Measurements from ENCODE around the gene TCAP. TPM values are rescaled to one million over a fixed set of nuclear protein-coding genes. Genes with fewer than 3 reads are reported as not detected.

Gene TCAP
- polyA plus RNA-seq, 3 donors, result 0.80 to 1.5 (median 1.1) TPM

DNA sequence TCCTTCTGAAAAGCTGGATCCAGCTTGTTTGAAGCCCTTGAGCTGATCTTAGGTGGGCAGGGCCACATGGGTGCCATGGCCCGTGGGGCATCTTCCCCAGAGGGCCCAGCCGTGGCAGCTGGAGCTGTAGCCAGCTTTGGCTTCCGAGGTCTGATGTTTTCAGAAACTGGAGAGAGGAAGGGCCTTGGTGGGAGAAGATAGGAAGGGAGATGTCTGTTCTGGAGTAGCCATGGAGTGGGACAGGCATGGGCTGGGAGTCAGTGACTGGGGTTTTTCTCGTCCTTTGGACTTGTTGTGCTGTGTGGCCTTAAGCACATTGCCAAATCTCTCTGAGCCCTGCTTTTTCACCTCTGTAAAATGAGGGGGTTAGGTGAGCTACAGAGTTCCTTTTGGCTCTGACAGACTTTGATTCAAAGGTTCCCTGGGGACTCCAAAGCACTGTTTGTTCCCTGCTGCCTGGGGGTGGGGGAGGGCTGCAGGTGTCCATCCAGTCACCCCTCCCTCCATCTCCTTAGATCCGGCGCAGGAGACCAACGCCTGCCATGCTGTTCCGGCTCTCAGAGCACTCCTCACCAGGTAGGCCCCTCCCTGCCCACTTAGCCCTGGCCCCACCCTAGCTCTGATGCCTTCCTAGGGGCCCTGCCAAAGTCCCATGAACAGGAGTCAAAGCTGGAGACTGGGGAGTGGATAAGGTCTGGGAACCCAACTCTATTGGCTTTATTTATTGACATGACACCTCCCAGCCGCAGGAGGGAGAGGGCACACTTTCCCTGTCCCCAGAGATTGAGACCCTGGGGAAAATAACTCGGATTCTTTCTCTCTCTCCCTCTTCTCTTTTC lies 36.3 kb upstream of the TCAP start:
- DNase-seq (ENCODE audit: low read depth in 3 of 3, low spot score in 2 of 3), result no peak

DNA sequence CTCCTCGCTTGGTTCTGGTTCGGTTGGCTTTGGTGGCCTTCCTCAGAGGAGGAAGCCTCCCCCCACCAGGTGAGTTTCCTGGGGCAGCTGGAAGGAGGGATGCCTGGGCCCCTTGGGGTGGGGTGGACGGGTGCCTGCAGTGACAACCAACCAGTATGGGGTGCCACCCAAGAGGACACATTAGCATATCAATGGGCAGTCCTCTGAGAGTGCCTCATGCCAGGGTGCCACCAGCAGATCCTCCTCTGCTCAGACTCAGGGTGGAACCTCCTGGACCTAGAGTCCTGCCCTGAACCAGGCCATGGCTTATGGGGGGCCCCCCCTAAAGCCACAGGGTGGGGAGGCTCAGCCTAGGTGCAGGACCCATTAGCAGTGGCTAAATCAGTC lies 35.7 kb upstream of the TCAP start:
- DNase-seq (ENCODE audit: low read depth in 3 of 3, low spot score in 2 of 3), result no peak

DNA sequence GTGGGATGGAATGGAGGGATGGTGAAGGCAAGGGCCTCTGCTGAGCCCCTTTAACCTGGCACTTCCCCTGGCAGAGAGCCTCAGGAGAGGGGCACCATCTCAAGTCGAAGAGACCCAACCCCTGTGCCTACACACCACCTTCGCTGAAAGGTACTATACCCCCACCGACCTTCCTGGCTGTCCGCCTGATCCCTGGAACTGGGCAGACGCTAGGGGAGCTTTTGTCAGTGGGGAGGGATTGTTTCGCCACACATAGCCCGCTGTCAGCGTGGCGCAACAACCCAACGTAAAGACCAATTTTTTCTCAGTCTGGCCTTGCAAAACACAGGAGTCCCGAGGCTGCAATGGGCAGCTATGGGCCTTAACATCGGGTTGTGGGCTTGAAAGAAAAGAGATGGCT lies 35.3 kb upstream of the TCAP start:
- no peak for DNase-seq (ENCODE audit: low read depth in 3 of 3, low spot score in 2 of 3)

DNA sequence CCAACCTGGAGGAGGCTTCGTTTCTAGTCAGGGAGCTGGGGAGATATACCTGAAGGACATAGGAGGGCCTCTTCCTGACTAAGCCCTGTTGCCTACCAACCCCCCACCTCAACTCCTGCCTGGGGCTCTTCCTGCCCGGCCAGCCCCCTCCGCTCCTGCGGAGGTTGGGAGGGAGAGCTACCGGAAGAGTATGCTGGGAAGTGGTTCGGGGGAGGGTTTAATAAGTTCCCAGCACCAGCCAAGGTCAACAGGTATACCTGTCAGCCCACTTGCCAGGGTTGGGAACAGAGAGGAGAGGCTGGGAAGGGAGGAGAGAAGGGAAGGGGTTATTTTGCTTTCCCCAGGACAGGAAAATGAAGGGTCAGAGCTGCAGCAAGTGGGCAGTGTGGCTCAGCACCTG lies 33.7 kb upstream of the TCAP start:
- DNase-seq (ENCODE audit: low read depth in 3 of 3, low spot score in 2 of 3), result no peak

DNA sequence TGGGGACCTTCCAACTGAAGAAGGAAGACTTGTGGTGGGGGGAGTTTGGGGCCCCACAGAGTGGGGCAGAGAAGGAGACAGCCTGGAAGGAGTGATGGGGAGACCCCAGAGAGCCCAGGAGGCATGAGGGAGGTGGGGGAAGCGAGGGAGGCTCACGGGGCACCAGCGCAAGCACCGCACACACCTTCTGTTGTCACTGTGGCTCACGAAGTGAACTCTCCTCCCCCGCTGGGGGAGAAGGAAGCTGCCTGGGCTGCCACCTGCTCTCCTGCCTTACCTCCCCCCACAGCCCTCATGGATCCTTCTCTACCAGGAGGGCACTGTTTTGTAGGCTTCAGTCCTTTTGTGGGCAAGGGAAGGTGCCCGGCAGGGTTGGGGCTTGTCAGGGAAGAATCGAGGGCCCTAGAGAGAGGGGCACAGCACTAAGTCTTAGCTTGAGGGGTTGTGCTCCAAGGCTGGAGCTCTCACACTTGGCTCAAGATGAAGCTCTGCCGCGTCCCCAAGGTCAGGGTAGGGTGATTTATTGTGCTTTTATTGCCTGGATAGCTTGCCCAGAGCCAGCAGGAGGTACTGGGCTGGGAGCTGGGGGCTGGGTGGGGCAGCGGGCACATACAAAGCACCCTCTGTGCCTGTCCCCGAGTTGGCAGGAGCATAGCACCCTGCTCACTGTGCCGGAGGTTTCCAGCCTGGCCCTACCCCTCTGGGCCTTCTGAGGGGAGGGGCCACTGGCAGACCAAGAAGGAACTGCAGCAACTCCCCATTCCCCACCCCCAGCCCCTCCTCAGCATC lies 32.8 kb upstream of the TCAP start:
- no peak for DNase-seq (ENCODE audit: low read depth in 3 of 3, low spot score in 2 of 3)

DNA sequence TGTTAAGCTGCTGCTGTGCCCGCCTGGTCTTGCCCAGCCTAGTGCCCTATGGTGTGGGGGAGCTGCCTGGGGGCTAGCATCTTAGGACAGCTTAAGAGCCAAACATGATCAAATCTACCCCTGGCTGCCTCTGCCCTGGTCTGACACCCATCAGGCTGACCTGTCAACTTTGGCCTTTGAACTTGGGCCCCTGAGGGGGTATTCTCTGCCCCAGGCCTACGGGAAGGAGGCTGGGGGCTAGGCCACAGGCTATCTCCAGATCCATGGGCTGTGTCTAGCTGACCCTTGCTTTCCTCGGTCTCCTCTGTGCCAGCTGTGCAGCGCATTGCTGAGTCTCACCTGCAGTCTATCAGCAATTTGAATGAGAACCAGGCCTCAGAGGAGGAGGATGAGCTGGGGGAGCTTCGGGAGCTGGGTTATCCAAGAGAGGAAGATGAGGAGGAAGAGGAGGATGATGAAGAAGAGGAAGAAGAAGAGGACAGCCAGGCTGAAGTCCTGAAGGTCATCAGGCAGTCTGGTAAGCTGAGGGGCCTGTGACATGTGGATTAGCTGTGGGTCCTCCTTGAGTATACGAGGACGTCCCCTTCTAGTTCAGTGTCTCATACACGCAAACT lies 31.5 kb upstream of the TCAP start:
- DNase-seq (ENCODE audit: low read depth in 3 of 3, low spot score in 2 of 3), result no peak

DNA sequence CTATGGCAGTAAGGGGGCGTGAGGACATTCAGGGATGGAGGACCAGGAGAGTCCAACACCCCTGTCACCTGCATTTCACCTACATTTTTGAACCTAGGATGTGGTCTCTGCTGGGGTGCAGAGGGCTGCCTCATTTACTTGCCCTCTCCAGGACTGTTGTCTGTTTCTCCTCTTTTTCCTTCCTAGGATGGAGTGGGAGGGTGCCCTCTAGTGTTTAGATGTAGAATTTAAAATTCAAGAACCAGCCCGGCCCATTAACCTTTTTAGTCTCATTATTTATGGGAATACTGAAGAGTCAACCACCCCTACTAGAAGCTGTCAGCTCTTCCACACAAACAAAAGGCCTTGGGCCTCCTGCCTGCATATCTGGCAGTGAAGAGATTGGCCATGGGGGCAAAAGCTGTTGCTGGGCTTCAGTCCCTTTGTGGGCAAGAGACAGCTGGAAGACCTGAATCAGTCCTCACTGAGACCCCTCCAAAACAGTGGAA lies 30.7 kb upstream of the TCAP start:
- DNase-seq (ENCODE audit: low read depth in 3 of 3, low spot score in 2 of 3), result peak in 1 of 3 donors; percentile 53

DNA sequence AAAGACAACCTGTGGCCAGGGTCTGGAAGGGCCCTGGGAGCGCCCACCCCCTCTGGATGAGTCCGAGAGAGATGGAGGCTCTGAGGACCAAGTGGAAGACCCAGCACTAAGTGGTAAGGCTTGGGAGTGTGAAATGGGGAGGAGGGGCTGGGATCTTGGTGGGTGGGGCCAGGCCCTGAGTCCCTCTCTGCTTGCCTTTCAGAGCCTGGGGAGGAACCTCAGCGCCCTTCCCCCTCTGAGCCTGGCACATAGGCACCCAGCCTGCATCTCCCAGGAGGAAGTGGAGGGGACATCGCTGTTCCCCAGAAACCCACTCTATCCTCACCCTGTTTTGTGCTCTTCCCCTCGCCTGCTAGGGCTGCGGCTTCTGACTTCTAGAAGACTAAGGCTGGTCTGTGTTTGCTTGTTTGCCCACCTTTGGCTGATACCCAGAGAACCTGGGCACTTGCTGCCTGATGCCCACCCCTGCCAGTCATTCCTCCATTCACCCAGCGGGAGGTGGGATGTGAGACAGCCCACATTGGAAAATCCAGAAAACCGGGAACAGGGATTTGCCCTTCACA lies 29.5 kb upstream of the TCAP start:
- DNase-seq (ENCODE audit: low read depth in 3 of 3, low spot score in 2 of 3), result no peak

DNA sequence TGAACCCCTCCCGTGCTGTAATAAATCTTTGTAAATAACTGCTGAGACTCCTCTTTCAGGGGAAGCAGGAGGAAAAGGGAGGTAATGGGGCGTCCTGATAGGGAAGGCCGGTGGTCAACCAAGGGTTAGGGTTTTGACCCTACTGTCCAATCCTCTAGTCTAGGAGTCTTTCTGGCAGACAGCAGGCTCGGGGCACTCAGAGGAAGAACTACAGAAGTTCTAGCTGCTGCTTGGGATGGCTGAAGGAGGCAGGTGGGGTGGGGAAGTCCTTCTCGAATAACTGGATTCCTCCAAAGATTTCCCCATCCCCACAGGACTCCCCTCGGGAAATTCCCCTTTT lies 28.6 kb upstream of the TCAP start:
- DNase-seq (ENCODE audit: low read depth in 3 of 3, low spot score in 2 of 3), result no peak

DNA sequence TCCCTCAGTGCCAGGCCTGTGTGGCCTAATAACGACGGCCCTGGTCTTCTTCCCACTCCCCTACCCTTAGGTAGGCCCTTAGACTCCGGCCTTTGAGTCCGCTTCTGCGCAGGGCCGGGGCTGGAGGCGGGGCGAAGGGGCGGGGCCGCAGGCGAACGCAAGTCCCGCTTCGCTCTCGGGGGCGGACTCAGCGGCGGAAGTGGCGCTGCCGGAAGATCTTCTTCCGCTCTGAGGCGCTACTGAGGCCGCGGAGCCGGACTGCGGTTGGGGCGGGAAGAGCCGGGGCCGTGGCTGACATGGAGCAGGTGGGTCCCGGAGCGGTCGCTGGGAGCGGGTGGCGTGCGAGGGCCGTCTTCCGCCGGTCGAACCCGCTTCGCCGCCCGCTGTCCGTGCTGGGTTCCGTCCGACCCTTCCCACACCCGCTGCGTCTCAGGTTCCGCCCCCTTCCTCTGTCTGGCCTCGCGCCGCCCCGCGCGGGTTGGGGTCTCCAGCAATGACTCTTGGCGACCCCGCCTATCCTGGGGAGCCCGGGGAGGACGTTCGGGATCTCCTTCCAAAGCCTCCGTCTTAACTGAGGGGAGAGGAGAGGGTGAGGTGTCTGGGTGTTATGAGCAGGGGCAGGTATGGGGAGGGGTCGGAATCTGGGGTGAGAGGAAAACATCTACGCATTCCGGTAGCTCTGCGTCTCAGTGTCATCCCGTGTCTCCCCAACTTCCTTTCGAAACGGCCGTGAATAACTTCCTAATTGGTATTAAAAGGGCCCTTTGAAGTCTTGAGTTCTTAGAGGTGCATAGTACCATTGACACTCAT lies 28.0 kb upstream of the TCAP start, which contains the start of gene STARD3:
TSS of gene STARD3 (plus strand) at position 218 of the 810 bp plus-strand sequence. CDS start 16,388 bp downstream, outside the sequence.
- peak in 2 of 3 donors; percentile 56 to 79 for DNase-seq (ENCODE audit: low read depth in 3 of 3, low spot score in 2 of 3)

DNA sequence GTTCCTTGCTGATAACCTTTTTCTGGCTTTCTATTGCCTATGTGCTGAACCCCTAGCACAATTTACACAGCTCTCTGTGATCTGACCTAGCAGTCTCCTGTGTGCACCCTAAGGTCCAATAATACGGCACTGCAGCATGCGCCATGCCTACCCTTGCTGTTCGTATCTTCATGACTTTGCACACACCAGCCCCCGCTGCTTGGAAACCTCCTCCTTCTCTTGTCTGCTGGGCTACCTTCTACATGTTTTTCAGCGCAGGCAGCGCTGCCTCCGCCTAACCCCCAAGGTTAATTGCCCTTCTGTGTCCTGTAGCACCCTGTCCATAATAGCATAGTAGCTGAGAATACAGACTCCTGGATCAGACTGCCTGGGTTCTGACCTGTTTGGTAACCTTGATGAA lies 26.8 kb upstream of the TCAP start:
- DNase-seq (ENCODE audit: low read depth in 3 of 3, low spot score in 2 of 3), result no peak

DNA sequence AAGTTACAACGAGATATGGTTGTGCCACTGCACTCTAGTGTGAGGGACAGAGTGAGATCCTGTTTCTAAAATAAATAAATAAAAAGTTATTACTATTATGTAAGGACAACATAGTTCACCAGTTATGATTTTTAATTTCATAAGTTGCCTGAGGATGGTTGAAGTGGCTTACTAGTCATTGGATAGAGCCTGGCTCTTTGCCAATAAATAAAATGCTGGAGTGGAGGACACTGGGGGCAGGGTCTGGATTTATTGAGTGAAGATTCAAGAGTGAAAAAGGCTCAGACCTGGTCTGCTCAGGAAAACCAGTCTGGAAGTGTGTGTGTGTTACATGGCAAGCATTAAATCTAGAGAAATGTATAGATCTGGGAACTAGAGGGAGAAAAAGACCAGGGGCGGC lies 26.1 kb upstream of the TCAP start:
- DNase-seq (ENCODE audit: low read depth in 3 of 3, low spot score in 2 of 3), result no peak

DNA sequence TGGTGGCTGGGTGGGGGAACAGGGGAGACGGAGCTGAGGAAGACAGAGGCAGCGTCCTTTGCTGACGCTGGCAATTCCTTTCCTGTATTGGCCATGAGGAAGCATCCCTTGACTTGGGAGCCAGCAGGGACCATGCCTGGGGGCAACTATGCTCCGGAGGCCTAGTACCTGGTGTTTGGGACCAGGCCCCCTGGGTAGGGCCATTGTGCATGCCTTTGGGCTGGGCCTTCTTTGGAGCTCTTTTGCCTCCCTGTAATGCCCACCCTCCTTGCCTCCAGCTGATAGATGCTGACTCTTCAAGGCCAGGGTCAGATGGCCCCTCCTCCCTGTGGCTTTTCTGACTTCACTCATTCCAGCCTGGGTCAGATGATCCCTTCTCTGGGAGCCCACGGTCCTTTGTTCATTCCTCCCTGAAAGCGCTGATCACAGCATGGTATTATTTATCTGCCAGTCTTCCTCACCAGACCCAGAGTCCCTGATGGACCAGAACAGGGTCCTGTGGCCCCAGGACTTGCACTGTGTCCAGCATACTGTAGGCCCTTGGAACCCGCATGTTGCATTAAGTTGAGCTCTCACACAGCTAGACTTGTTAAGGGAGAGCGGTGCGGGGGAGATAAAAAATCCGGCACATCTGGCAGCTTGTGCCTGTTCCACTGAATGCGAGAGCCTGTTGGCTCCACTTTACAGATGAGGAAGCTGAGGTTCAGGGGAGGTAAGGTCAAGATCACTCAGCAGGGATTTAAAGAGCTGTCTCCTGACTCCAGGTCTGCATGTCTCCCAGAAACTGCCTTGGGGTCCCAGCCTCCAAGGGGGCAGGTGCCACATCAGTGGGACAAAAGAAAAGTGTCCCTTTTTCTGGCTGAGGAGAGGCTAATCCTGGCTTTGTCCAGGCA lies 25.3 kb upstream of the TCAP start:
- no peak for DNase-seq (ENCODE audit: low read depth in 3 of 3, low spot score in 2 of 3)

DNA sequence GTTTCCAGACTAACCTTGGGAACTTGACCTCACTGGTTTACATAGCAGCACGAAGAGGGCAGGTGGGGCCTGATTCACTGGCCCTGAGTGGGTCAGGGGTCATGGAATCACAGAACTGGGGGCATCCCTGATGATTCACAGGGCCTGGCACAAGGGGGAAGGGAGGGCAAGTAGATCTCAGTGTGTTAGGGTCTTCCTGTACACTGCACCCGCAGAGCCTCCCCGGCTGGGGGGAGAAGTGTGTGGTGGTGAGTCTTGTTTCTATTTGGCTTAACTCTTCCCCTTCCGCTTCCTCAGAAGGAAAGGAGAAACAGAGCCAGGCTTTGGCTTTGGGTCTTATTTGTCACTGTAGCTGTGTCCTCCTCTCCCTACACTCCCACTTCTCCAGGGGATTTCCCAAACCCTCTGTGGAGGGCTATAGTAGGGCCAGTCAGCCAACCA lies 24.5 kb upstream of the TCAP start:
- DNase-seq (ENCODE audit: low read depth in 3 of 3, low spot score in 2 of 3), result no peak

DNA sequence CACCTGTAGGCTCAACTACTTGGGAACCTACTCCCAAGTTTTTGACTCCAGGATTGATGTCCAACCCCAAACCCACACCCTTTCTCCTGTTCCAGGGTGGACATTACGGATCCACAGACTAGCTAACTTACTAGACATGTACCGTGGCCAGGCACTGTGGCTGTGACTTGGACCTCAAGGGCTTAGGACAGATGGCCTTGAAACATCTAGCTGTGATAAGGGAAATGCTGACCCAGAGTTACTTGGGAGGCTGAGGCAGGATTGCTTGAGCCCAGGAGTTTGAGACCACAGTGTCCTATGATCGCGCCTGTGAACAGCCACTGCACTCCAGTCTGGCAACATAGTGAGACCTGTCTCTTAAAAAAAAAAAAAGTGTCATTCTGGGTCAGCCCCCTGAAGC lies 24.1 kb upstream of the TCAP start:
- DNase-seq (ENCODE audit: low read depth in 3 of 3, low spot score in 2 of 3), result no peak

DNA sequence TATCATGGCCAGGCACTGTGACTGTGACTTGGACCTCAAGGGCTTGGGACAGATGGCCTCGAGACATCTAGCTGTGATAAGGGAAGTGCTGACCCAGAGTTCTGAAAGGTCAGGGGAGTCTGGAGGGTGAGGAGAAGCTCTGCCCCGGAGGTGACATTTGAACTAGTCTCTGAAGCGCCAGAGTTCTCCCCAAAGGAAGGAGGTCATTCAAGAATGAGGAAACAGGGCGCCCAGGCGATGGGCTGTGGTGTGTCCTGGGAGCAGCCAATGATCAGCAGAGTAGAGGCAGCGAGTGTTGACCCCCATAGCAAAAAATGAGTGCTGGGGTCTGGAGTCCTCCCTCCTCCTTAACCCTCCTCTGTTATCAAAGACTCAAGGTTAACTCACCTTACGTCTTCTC lies 23.3 kb upstream of the TCAP start:
- DNase-seq (ENCODE audit: low read depth in 3 of 3, low spot score in 2 of 3), result no peak

DNA sequence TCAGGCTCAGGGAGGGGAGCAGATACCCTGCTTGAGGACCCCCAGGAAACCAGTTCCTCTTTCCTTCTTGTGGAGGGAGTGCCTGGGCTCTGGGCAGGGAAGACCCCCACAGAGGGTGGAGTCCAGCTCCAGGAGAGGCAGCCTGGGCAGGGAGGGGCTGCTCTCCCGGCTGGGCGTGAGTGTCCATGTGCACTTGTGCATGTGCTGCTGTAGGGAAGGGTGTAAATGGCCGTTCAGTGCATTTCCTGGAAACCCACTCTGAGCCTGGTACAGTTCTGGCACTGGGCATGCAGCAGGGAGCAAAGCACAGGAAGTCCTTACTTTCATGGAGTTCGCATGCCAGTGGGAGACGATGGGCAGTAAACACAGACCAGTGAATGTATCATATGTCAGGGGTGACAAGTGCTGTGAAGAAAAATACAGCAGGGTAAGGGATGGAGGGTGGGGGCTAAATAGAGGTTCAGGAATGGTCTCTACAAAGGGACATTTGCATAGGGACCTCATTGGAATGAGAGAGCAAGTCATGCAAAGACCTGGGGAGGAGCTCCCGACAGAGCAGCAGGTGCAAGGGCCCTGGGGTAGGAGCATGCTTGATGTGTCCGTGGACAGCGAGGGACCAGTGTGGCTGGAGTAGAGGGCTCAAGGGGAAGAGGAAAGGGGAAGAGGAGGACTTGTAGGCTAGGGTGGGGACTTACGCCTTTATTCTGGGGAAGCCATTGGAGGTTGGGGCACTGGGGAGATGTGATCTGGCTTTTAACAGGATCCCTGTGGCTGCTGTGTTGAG lies 22.7 kb upstream of the TCAP start:
- no peak for DNase-seq (ENCODE audit: low read depth in 3 of 3, low spot score in 2 of 3)

DNA sequence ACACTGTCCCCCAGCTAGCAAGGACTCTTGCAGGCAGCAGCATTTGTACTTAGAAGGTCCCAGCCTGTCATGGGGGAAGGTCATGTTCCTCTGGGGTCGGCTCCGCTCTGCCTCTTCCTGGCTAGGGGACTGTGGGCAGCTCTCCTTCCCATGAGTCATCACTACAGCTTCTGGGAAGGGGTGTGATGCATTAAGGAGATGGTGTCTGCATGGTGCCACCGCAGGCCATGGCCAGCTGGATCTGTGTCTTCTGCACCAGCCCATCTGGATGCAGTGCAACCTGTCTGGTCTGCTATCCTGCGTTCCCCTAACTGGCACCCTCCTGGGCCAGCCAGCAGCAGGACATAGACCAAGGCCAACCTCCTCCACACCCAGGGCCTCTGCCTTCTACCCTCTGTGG lies 21.9 kb upstream of the TCAP start:
- no peak for DNase-seq (ENCODE audit: low read depth in 3 of 3, low spot score in 2 of 3)
